ENCODE measurements around the gene LRRC18.

LRRC18 gene

DNA sequence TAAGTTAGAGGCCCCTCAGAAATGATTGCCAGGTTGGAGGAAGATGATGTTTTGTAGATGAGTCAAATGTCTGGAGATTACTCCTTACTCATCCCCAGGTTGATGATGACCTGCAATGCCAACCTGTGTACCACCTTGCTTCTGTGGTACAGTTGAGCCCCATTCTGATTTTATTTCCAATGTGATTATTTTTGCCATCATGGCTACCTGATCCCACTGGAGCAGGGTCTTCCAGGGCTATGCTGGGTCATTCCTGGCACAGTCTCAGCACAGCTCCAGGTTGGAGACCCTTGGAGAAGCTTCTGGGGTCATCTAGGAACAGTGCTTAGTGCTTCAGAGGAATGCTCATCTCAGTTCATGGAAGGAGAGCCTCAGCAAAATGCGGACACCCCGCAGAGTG is 34.3 kb downstream of the LRRC18 start:
- no peak for DNase-seq

DNA sequence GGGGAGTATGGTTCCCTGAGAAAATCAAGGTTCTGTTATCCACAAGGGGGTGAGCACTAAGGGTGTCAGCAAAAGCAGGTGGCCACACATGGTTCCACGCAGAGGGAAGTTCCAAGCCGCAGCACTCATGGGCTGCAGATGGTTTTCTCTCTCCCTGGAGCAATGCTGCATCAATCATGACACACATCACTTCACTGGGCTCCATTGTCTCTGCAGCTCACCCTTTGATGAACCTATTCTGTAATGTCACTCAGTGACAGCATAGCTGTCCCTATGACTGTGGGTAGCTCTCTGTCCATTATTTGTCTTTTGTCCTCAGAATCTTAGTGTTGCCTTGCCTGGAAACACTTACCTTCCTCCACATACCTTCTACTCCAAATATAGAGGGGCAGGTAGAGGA is 34.8 kb downstream of the LRRC18 start:
- DNase-seq: no peak

GRCh38 chr10:48903151-48903550 is 36.5 kb downstream of the LRRC18 start:
- no peak for DNase-seq

DNA sequence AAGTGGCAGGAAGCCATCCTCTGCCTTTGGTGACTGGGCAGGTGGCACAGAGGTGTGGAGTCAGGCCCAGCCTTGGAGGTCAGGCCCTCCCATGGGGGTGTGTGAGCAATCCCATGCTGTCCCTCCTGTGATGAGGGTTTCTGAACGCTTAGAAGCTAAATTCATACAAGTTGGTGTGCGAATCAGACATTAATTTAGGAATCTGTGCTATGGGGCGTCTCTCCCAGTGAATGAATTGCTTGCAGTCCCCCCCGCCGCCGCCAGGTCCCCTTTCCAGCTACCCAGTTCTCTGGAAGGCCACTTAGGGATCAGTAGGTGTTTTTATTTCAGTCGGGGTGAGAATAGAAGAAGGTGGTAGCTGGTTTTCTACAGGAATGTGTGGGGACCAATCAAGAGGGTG is 37.5 kb downstream of the LRRC18 start:
- DNase-seq: no peak

GRCh38 chr10:48901319-48901718 is 38.3 kb downstream of the LRRC18 start:
- no peak for DNase-seq

GRCh38 chr10:48900371-48900801 is 39.3 kb downstream of the LRRC18 start:
- no peak for DNase-seq

DNA sequence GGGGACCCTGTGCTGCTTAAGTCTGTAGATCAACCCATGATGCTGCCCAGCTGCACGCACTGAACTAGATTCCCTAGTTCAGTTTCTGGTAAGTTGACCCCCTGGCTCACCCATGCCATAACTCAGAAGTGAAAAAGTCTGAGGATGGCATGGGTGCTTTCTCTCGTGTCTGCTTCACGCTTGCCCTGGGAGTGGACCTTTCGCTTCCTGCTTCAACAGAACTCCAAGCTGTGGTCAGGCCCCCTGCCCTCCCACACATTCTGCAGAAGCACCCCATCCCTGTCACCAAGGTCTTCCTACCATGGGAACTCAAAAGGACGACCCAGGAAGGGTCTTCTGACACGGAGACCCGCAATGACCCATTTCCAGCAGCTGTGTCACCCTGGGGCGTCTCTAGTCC is 39.9 kb downstream of the LRRC18 start:
- DNase-seq: no peak

DNA sequence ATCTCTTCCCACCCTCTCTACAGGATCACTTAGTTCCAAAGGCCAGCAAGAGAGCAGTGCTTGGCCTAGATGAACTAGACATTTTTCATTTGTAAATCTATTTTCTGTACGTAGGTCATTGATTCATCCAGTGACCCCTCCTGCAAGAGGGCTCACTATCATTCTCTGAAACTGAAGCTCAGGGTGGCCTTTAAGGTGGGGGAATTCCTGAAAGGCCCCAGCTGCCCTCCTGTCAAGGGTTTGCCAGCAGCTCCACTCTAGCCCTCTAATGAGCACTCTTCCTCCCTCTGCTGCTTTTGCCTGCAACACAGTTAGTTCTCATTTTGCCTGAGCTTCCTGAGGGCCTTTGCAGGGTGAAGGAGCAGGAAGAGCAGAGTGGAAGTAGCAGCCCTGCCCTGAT is 41.2 kb downstream of the LRRC18 start:
- DNase-seq: no peak

- DNase-seq: no peak
Measured at GRCh38 chr10:48897441-48897790, 42.2 kb downstream of the LRRC18 start.

DNA sequence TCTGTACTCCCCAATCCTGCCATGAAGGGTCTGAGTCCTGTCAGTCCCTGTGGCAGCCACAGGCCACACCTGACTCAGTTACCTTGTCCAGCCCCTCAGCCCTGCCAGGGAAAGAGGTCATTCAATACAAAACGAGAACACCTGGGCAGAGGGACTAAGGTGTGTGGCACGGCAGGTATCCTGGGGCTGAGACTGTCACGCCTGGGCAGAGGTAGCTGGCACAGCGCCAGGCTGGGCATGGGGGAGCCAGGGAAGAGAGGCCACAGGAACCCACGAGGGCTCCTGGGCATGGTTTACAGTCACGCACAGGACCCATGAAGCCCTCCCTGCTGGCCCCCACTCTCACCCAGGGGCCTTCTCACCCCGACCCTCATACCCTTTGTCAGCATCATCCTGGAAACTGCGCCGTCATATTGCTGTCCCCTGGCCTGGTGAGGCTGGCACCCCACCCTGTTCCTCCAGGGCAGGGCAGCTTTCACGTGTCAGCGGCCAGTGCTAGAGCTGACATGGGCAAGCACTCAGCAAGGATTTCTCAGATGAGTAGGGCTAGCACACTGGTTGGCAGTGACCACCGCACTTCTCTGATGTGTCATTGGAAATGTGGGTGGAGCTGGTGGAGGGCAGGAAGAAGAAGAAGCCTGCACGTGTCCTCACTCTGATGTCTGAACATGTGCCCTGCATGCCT is 42.7 kb downstream of the LRRC18 start:
- no peak for DNase-seq

DNA sequence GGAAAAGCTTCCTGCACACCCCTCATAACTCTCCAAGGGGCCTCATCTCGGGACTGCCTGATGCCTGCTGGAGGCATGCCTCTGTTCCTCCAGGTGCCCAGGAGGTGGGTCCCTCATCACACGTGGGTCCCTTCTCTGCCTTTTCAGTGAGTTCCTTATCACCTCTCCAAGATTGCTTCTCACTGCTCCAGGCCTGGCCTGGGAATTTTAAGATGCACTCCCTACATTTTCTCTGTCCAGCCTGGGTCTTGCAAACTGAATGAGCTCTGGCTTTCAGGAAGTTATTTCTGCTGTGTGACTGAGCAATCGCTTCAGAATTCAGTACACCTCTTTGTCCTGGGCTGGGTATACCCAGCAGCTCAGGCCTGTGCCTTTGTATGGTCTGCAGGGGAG is 43.8 kb downstream of the LRRC18 start:
- DNase-seq: no peak

- DNase-seq: no peak
Measured at GRCh38 chr10:48894911-48895802, 44.5 kb downstream of the LRRC18 start.

DNA sequence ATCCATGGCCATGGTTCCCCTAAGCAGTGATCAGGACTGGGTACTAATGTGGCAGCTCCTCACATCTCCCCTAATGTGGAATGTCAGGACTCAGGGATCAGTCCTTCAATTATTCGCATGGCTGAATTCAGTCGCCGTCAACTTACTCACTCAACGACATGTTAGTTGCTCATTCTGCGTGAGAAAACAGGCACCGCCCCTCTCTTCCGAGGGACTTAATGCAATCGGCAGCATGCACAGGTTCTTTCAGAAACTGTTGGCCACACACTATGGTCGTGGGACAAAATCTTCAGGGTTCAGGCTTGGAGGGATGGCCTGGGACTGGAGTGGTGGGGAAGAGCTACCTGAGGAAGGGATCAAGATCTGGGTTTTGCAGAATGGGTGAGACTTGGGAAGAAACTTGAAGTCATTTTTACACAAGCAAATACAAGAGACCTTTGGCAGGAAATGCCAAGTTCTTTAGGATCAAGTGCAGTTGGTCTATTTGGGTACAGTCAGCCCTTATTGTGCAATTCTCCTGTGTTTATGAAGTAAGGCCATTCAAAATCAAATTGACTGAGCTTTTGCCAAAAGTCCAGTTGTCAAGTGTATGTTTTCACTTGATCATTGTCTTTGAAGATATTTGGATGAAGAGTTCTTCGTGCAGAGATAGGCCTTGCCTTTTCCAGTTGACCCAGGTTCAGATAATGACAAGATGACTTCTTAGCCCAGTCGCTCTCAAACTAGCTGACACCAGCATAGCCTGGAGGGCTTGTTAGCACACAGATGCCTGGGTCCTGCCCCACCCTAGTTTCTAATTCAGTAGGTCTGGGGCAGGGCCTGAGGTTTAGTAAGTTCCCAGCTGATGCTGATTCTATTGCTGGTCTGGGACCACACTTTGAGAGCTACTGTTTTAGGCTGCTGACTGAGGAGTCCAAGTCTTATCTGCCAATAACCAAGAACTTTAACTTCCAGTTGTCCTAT is 48.5 kb downstream of the LRRC18 start:
- DNase-seq: no peak

- DNase-seq: no peak
Measured at GRCh38 chr10:48887982-48888381, 51.7 kb downstream of the LRRC18 start.

DNA sequence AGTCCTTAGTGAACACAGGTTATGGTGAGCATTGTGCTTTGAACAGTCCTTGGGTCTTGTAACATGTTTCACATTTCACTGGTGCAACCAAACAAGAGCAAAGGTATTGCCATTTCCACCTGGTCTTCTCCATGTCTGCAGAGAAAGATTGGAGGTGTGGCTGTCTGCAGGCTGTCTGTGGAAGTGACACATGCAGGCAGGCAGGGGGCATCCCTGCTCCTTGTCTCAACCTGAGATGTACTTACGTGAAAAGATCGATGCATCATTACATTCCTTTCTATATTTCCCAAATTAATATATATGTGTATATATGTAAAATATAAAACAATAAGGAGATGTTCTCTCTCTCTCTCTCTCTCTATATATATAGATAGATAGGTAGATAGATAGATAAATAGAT is 54.3 kb downstream of the LRRC18 start:
- no peak for DNase-seq

- no peak for DNase-seq
Measured at GRCh38 chr10:48884179-48885045, 55.2 kb downstream of the LRRC18 start.

- DNase-seq: no peak
Measured at GRCh38 chr10:48883701-48884100, 55.9 kb downstream of the LRRC18 start.

- DNase-seq: no peak
Measured at GRCh38 chr10:48882881-48883280, 56.8 kb downstream of the LRRC18 start.

GRCh38 chr10:48881937-48882336 is 57.7 kb downstream of the LRRC18 start:
- DNase-seq: no peak

DNA sequence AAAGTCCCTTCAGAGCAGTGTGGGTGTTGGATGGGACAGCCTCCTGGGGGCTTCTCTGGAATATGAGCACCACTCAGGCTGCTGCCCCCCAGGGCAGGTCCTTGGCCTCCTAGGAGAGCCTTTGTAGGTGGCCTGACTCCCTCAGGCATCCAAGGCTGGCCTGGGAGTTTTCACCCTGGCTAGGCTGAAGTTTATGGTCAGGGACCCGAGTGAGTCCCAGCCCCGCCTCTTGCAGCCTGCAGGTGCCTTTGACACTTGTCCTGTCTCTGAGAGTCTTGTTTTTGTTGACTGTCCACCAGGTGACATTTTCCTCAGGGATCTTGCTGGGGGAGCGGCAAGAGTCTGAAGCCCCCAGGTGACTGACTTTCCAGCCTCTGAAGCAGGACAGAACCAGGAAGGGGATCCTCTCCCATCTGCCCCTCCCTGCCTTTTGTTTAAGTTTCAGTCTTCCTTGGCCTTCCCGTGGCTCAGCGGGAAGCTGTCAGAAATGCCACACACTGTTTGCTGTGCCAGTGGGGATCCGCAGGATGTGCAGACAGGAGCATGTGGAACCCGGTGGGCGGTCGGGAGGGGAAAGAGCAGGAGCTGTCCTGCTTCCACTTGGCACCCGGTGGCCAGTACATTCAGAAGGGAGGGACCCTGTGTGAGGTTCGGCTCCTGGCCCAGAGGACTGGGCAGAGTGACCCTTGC is 59.5 kb downstream of the LRRC18 start:
- DNase-seq: no peak

DNA sequence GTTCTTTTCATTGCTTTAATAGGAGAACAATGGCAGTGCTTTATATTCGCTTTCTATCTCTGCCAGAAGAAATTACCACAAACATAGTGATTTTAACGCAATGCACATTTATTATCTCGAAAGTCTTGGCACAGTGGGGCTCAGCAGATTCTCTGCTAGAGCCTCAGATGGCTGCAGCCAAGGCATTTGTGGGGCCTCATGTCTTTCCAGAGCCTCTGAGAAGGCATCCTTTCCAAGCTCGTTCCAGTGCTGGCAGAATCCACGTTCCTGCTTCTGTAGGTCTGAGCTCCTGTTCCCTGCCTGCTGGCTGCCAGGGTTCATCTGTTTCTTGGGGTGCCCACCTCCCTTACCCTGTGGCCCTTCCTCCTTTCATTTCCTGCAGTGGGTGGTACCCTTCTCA is 60.2 kb downstream of the LRRC18 start:
- no peak for DNase-seq

GRCh38 chr10:48878091-48878490 is 61.5 kb downstream of the LRRC18 start:
- DNase-seq: no peak

Measured in activated CD4-positive, alpha-beta T cell treated with anti-CD3 and anti-CD28 coated beads for 48 hours (primary cell).